Endodermal cell (in vitro differentiated cells): ENCODE data around the gene CDH11. TPM values are rescaled to one million over a fixed set of nuclear protein-coding genes. Genes with fewer than 3 reads are reported as not detected.

Experiments used
- DNase-seq: peaks from one replicate; pipeline ENCODE4 v3.0.0-alpha.2; 2017
- H3K27ac ChIP-seq: 2 replicates; pipeline ENCODE4 v1.5.1; 2013; ENCODE audit warnings: mild to moderate bottlenecking, low read depth, low read length, moderate library complexity
- H3K27me3 ChIP-seq: 2 replicates; pipeline ENCODE4 v1.6.1; 2013; ENCODE audit warnings: mild to moderate bottlenecking, low read length, moderate library complexity; ENCODE audit not compliant: insufficient read depth, control insufficient read depth, poor library complexity, severe bottlenecking
- H3K36me3 ChIP-seq: 2 replicates; pipeline ENCODE4 v1.7.0; 2013; ENCODE audit warnings: mild to moderate bottlenecking, low read length, moderate library complexity; ENCODE audit not compliant: control insufficient read depth, insufficient read depth
- H3K4me1 ChIP-seq: one replicate; pipeline ENCODE4 v1.7.0; 2013; ENCODE audit warnings: low read length; ENCODE audit not compliant: control insufficient read depth, insufficient read depth
- H3K4me3 ChIP-seq: 2 replicates; pipeline ENCODE4 v1.5.1; 2013; ENCODE audit warnings: mild to moderate bottlenecking, low read length, moderate library complexity
- H3K9ac ChIP-seq: 2 replicates; pipeline ENCODE4 v1.6.1; 2013; ENCODE audit warnings: mild to moderate bottlenecking, low read length, moderate library complexity; ENCODE audit not compliant: poor library complexity, severe bottlenecking; ENCODE audit errors: extremely low read depth
- H3K9me3 ChIP-seq: 2 replicates; pipeline ENCODE4 v1.6.1; 2013; ENCODE audit warnings: mild to moderate bottlenecking, low read length, moderate library complexity; ENCODE audit not compliant: control insufficient read depth
- H3K27ac Mint-ChIP-seq: 2 replicates; pipeline ENCODE4 v1.8.0; 2020; ENCODE audit warnings: mixed read lengths
- H3K27me3 Mint-ChIP-seq: 2 replicates; pipeline ENCODE4 v1.8.0; 2021; ENCODE audit warnings: mild to moderate bottlenecking, mixed read lengths; ENCODE audit not compliant: insufficient read depth
- H3K36me3 Mint-ChIP-seq: 2 replicates; pipeline ENCODE4 v1.8.0; 2020; ENCODE audit warnings: low read depth, mixed read lengths
- H3K4me1 Mint-ChIP-seq: 2 replicates; pipeline ENCODE4 v1.8.0; 2020; ENCODE audit warnings: mixed read lengths
- H3K4me3 Mint-ChIP-seq: 2 replicates; pipeline ENCODE4 v1.8.0; 2020; ENCODE audit warnings: mild to moderate bottlenecking, moderate library complexity, mixed read lengths
- H3K9me3 Mint-ChIP-seq: 2 replicates; pipeline ENCODE4 v1.8.0; 2020; ENCODE audit warnings: mild to moderate bottlenecking, mixed read lengths
- CTCF ChIP-seq: fragments of 200-600 bp; sonication (generic); conservative IDR thresholded peaks from 2 replicates; pipeline ENCODE4 v1.5.0; 2021; ENCODE audit warnings: antibody characterized with exemption, mild to moderate bottlenecking
- WGBS, 2 experiments: methylation state at CpG; one replicate each; pipeline versions ENCODE4 v1.1.5 to v1.1.7; 2013; ENCODE audit warnings: missing lambda C conversion rate in 2 of 2, mixed read lengths in 1 of 2; ENCODE audit not compliant: insufficient coverage in 1 of 2, insufficient read length in 1 of 2; 5-methylcytosine and 5-hydroxymethylcytosine counted together
- total RNA-seq, 2 donors: library from RNA; stranded (reverse); fragmentation: NEBNext Ultra II Directional in 1 of 2; extraction: Animal tissue kit (Norgen Biotek cat#: 25700) in 1 of 2; gene quantifications; 2 replicates in 1 of 2; 3 replicates in 1 of 2; pipeline ENCODE4 v1.2.1, GENCODE V29; 2021

Gene CDH11
- total RNA-seq, 2 donors from 2014 or later = 0.73 to 2.9 TPM

- DNase-seq = no peak
- no peaks in the 10 kb centered on the region for H3K36me3 Mint-ChIP-seq
Measured at GRCh38 chr16:65116216-65116615, 5.6 kb downstream of the CDH11 start.

GRCh38 chr16:65114527-65114926, 7.3 kb downstream of the CDH11 start:
- TF ChIP-seq CTCF = no peak
- H3K36me3 Mint-ChIP-seq = no peaks in the 10 kb centered on the region
- no peak overlapping the region for H3K27ac ChIP-seq
- H3K4me3 Mint-ChIP-seq = no peak overlapping the region
- WGBS, 2 experiments = 94 to 100% methylated on average over 3 to 9 of the region's 9 CpGs
- H3K4me3 ChIP-seq = no peak overlapping the region
- H3K27me3 ChIP-seq = peaks cover 12% of the 10 kb centered on the region
- no peaks in the 10 kb centered on the region for H3K36me3 ChIP-seq
- H3K4me1 ChIP-seq = no peaks in the 10 kb centered on the region
- no peak overlapping the region for H3K9ac ChIP-seq
- peaks cover 23% of the 10 kb centered on the region for H3K4me1 Mint-ChIP-seq
- H3K27me3 Mint-ChIP-seq = peaks cover 28% of the 10 kb centered on the region
- H3K9me3 Mint-ChIP-seq = no peaks in the 10 kb centered on the region
- H3K9me3 ChIP-seq = no peaks in the 10 kb centered on the region
- no peak overlapping the region for H3K27ac Mint-ChIP-seq
- DNase-seq = no peak

More at GRCh38 chr16:65116216-65116615, 5.6 kb downstream of the CDH11 start:
- H3K9ac ChIP-seq = no peak overlapping the region
- H3K36me3 ChIP-seq = no peaks in the 10 kb centered on the region
- Mint-ChIP-seq H3K4me1 (peaks cover 30% of the 10 kb centered on the region), H3K27me3 (peaks cover 44% of the 10 kb centered on the region), H3K27ac (no peak overlapping the region), H3K9me3 (no peaks in the 10 kb centered on the region), H3K4me3 (no peak overlapping the region)
- H3K4me3 ChIP-seq = no peak overlapping the region
- no peak overlapping the region for H3K27ac ChIP-seq
- peaks cover 29% of the 10 kb centered on the region for H3K27me3 ChIP-seq
- H3K9me3 ChIP-seq = no peaks in the 10 kb centered on the region
- 80 to 81% methylated on average over 1 to 4 of the region's 4 CpGs for WGBS, 2 experiments
- no peak for TF ChIP-seq CTCF
- H3K4me1 ChIP-seq = no peaks in the 10 kb centered on the region

GRCh38 chr16:65113441-65113840, 8.4 kb downstream of the CDH11 start:
- Mint-ChIP-seq H3K36me3 (no peaks in the 10 kb centered on the region), H3K4me3 (no peak overlapping the region)
- no peak for TF ChIP-seq CTCF

More at GRCh38 chr16:65113441-65113840, 8.4 kb downstream of the CDH11 start:
- no peak overlapping the region for H3K27ac Mint-ChIP-seq
- H3K9me3 Mint-ChIP-seq = no peaks in the 10 kb centered on the region
- WGBS, 2 experiments = 94 to 100% methylated on average over 3 to 5 of the region's 5 CpGs
- peaks cover under 1% of the 10 kb centered on the region for H3K27me3 ChIP-seq
- no peaks in the 10 kb centered on the region for H3K9me3 ChIP-seq
- DNase-seq = no peak
- H3K9ac ChIP-seq = no peak overlapping the region
- peaks cover 23% of the 10 kb centered on the region for H3K4me1 Mint-ChIP-seq
- H3K27ac ChIP-seq = no peak overlapping the region
- no peaks in the 10 kb centered on the region for H3K36me3 ChIP-seq
- no peak overlapping the region for H3K4me3 ChIP-seq
- peaks cover 20% of the 10 kb centered on the region for H3K27me3 Mint-ChIP-seq
- H3K4me1 ChIP-seq = no peaks in the 10 kb centered on the region
